H9 (cell line): ENCODE results near the gene TTC39A. TPM values are rescaled to one million over a fixed set of nuclear protein-coding genes. Genes with fewer than 3 reads are reported as not detected.

ENCODE experiments used
- DNase-seq: peaks from one replicate; pipeline ENCODE4 v3.0.0-alpha.2; 2017
- H2AFZ ChIP-seq: one replicate; pipeline ENCODE4 v1.6.1; 2013; ENCODE audit warnings: mild to moderate bottlenecking, low read length, control low read depth, moderate library complexity
- H2AK5ac ChIP-seq: 2 replicates; pipeline ENCODE4 v1.6.1; 2013; ENCODE audit warnings: low read length, control low read depth, mixed read lengths; ENCODE audit not compliant: insufficient read length
- H2BK120ac ChIP-seq: one replicate; pipeline ENCODE4 v1.6.1; 2013; ENCODE audit warnings: low read depth, mild to moderate bottlenecking, low read length, control low read depth, inconsistent platforms; ENCODE audit not compliant: poor library complexity, severe bottlenecking
- H2BK12ac ChIP-seq: 2 replicates; pipeline ENCODE4 v1.6.1; 2013; ENCODE audit warnings: low read length, control low read depth, mixed read lengths, low read depth; ENCODE audit not compliant: insufficient read length
- H2BK15ac ChIP-seq: 2 replicates; pipeline ENCODE4 v1.6.1; 2013; ENCODE audit warnings: low read depth, low read length, control low read depth
- H2BK20ac ChIP-seq: one replicate; pipeline ENCODE4 v1.6.1; 2013; ENCODE audit warnings: low read depth, mild to moderate bottlenecking, low read length, control low read depth, inconsistent platforms; ENCODE audit not compliant: poor library complexity, severe bottlenecking
- H2BK5ac ChIP-seq: 2 replicates; pipeline ENCODE4 v1.6.1; 2013; ENCODE audit warnings: low read length, control low read depth, mixed read lengths; ENCODE audit not compliant: insufficient read length
- H3K14ac ChIP-seq: 2 replicates; pipeline ENCODE4 v1.6.1; 2013; ENCODE audit warnings: low read length, control low read depth; ENCODE audit not compliant: insufficient read depth
- H3K18ac ChIP-seq: 2 replicates; pipeline ENCODE4 v1.6.1; 2013; ENCODE audit warnings: low read depth, mild to moderate bottlenecking, mixed read lengths, low read length, control low read depth; ENCODE audit not compliant: insufficient read length
- H3K23ac ChIP-seq: 2 replicates; pipeline ENCODE4 v1.6.1; 2013; ENCODE audit warnings: low read length, control low read depth, mixed read lengths, low read depth; ENCODE audit not compliant: insufficient read length
- H3K23me2 ChIP-seq: 2 replicates; pipeline ENCODE4 v1.6.1; 2013; ENCODE audit warnings: low read depth, mild to moderate bottlenecking, mixed read lengths, low read length, control low read depth; ENCODE audit not compliant: insufficient read length, poor library complexity, severe bottlenecking
- H3K27ac ChIP-seq: 2 replicates; pipeline ENCODE4 v1.5.1; 2013; ENCODE audit warnings: low read length, control low read depth, mixed read lengths, low read depth; ENCODE audit not compliant: insufficient read length
- H3K27me3 ChIP-seq: 2 replicates; pipeline ENCODE4 v1.6.1; 2013; ENCODE audit warnings: low read length, control low read depth, inconsistent platforms; ENCODE audit not compliant: insufficient read depth
- H3K4ac ChIP-seq: 2 replicates; pipeline ENCODE4 v1.6.1; 2013; ENCODE audit warnings: low read depth, mild to moderate bottlenecking, control low read depth, inconsistent platforms, low read length, moderate library complexity
- H3K4me1 ChIP-seq: 2 replicates; pipeline ENCODE4 v1.6.1; 2013; ENCODE audit warnings: low read length, control low read depth, inconsistent platforms; ENCODE audit not compliant: insufficient read depth
- H3K4me2 ChIP-seq: 2 replicates; pipeline ENCODE4 v1.6.1; 2013; ENCODE audit warnings: low read length, control low read depth, mixed read lengths; ENCODE audit not compliant: insufficient read length, insufficient read depth
- H3K56ac ChIP-seq: 2 replicates; pipeline ENCODE4 v1.6.1; 2013; ENCODE audit warnings: low read depth, mild to moderate bottlenecking, mixed read lengths, low read length, control low read depth; ENCODE audit not compliant: insufficient read length
- H3K79me1 ChIP-seq: 2 replicates; pipeline ENCODE4 v1.6.1; 2013; ENCODE audit warnings: low read depth, mild to moderate bottlenecking, moderate library complexity, low read length, control low read depth, inconsistent platforms; ENCODE audit not compliant: insufficient read depth, poor library complexity, severe bottlenecking
- H3K79me2 ChIP-seq: 2 replicates; pipeline ENCODE4 v1.6.1; 2013; ENCODE audit warnings: low read length, control low read depth, inconsistent platforms; ENCODE audit not compliant: insufficient read depth
- H3K9ac ChIP-seq: 2 replicates; pipeline ENCODE4 v1.6.1; 2013; ENCODE audit warnings: low read length, control low read depth, mixed read lengths; ENCODE audit not compliant: insufficient read length; ENCODE audit errors: extremely low read depth
- H3K9me3 ChIP-seq: one replicate; pipeline ENCODE4 v1.6.1; 2013; ENCODE audit warnings: low read depth, low read length, inconsistent platforms; ENCODE audit not compliant: control insufficient read depth
- H3T11ph ChIP-seq: one replicate; pipeline ENCODE4 v1.6.1; 2013; ENCODE audit warnings: mild to moderate bottlenecking, low read length, control low read depth, inconsistent platforms
- H4K20me1 ChIP-seq: one replicate; pipeline ENCODE4 v1.6.1; 2013; ENCODE audit not compliant: control insufficient read depth, insufficient read length, insufficient read depth
- H4K5ac ChIP-seq: 2 replicates; pipeline ENCODE4 v1.6.1; 2013; ENCODE audit warnings: low read depth, mild to moderate bottlenecking, mixed read lengths, low read length, control low read depth; ENCODE audit not compliant: insufficient read length
- H4K8ac ChIP-seq: replicated peaks from 2 replicates; pipeline ENCODE4 v1.6.1; 2013; ENCODE audit warnings: low read length, control low read depth, mixed read lengths, low read depth; ENCODE audit not compliant: insufficient read length
- H4K91ac ChIP-seq: 2 replicates; pipeline ENCODE4 v1.6.1; 2013; ENCODE audit warnings: low read depth, mild to moderate bottlenecking, moderate library complexity, mixed read lengths, low read length, control low read depth; ENCODE audit not compliant: insufficient read length
- H3K27ac Mint-ChIP-seq, 3 experiments: 2 replicates in 2 of 3; 3 replicates in 1 of 3; pipeline ENCODE4 v1.8.0; 2020 to 2021; ENCODE audit warnings: mixed read lengths in 3 of 3, mild to moderate bottlenecking in 1 of 3, moderate library complexity in 1 of 3
- H3K27me3 Mint-ChIP-seq: 2 replicates; pipeline ENCODE4 v1.8.0; 2021; ENCODE audit warnings: low read depth, mild to moderate bottlenecking, moderate library complexity, mixed read lengths
- H3K36me3 Mint-ChIP-seq, 3 experiments: 2 replicates in 2 of 3; 3 replicates in 1 of 3; pipeline ENCODE4 v1.8.0; 2020 to 2021; ENCODE audit warnings: low read depth in 3 of 3, mixed read lengths in 3 of 3; ENCODE audit not compliant: insufficient read depth in 1 of 3
- H3K4me1 Mint-ChIP-seq, 2 experiments: 2 replicates each; pipeline ENCODE4 v1.8.0; 2020; ENCODE audit warnings: mixed read lengths in 2 of 2
- H3K4me3 Mint-ChIP-seq, 2 experiments: 2 replicates in 1 of 2; 3 replicates in 1 of 2; pipeline ENCODE4 v1.8.0; 2020 to 2021; ENCODE audit warnings: mild to moderate bottlenecking in 2 of 2, mixed read lengths in 2 of 2, moderate library complexity in 1 of 2
- H3K9me3 Mint-ChIP-seq, 2 experiments: 2 replicates in 1 of 2; 3 replicates in 1 of 2; pipeline ENCODE4 v1.8.0; 2020; ENCODE audit warnings: mild to moderate bottlenecking in 2 of 2, mixed read lengths in 2 of 2, moderate library complexity in 1 of 2
- WGBS: extraction: QIAGEN DNeasy Blood & Tissue Kit; methylation state at CpG from one replicate; pipeline ENCODE4 v1.1.7; 2013; ENCODE audit warnings: missing lambda C conversion rate, low lambda C conversion rate, mixed read lengths; ENCODE audit not compliant: insufficient read length; ENCODE audit errors: extremely low coverage; 5-methylcytosine and 5-hydroxymethylcytosine counted together
- total RNA-seq: library from RNA; stranded (reverse); gene quantifications from 2 replicates; pipeline ENCODE4 v1.2.1, GENCODE V29; 2021
- TF ChIP-seq, protein P1 (sequence below): fragments of 200-600 bp; sonication (generic); conservative IDR thresholded peaks from 3 replicates; pipeline ENCODE4 v1.8.0; 2021; ENCODE audit warnings: antibody characterized with exemption, mild to moderate bottlenecking

TTC39A gene
- total RNA-seq, 1 experiment from 2014 or later = 7.7 TPM

DNA sequence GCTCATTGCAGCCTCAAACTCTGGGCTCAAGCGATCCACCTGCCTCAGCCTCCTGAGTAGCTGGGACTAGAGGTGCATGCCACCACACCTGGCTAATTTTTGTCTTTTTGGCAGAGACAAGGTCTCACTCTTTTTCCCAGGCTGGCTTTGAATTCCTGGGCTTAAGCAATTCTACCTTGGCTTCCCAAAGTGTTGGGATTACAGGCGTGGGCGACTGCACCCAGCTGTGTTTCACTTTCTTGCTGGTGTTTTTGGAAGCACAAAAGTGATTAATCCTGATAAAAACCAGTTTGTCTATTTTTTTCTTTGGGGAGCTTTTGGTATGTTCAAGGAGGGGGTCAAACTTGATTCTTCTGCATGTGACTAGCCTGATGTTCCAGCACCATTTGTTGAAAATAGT lies 75.0 kb downstream of the TTC39A start:
- Mint-ChIP-seq H3K27ac (no peak overlapping the region), H3K27me3 (no peaks in the 10 kb centered on the region), H3K4me3 (no peak overlapping the region), H3K36me3 (no peaks in the 10 kb centered on the region; a peak in 1 of 7 replicates), H3K4me1 (0 out of 4 replicates have a peak, but pooled peaks cover 0 to 4% of the 10 kb centered on the region in 2 experiments), H3K9me3 (no peaks in the 10 kb centered on the region)
- Histone ChIP-seq H3K23me2 (no peaks in the 10 kb centered on the region), H3K23ac (no peak overlapping the region), H3K4ac (no peak overlapping the region), H3K4me2 (no peak overlapping the region), H2AFZ (no peak overlapping the region), H4K20me1 (no peaks in the 10 kb centered on the region), H2AK5ac (no peak overlapping the region), H3K27ac (no peak overlapping the region), H4K5ac (no peak overlapping the region), H2BK15ac (no peak overlapping the region), H3K4me1 (no peaks in the 10 kb centered on the region), H4K8ac (no peak overlapping the region), H3K18ac (no peak overlapping the region), H2BK5ac (no peak overlapping the region), H2BK120ac (no peak overlapping the region), H3K79me1 (peaks cover 12% of the 10 kb centered on the region), H3K9ac (no peak overlapping the region), H3T11ph (no peak overlapping the region), H4K91ac (no peak overlapping the region), H3K27me3 (no peaks in the 10 kb centered on the region), H3K79me2 (no peaks in the 10 kb centered on the region; the same call in 1 of the 2 replicates), H3K14ac (no peak overlapping the region), H3K9me3 (no peaks in the 10 kb centered on the region), H2BK20ac (no peak overlapping the region), H2BK12ac (no peak overlapping the region), H3K56ac (no peak overlapping the region)
- WGBS = no CpG with 5 or more reads among the region's 3 CpGs
- TF ChIP-seq, protein P1, sequence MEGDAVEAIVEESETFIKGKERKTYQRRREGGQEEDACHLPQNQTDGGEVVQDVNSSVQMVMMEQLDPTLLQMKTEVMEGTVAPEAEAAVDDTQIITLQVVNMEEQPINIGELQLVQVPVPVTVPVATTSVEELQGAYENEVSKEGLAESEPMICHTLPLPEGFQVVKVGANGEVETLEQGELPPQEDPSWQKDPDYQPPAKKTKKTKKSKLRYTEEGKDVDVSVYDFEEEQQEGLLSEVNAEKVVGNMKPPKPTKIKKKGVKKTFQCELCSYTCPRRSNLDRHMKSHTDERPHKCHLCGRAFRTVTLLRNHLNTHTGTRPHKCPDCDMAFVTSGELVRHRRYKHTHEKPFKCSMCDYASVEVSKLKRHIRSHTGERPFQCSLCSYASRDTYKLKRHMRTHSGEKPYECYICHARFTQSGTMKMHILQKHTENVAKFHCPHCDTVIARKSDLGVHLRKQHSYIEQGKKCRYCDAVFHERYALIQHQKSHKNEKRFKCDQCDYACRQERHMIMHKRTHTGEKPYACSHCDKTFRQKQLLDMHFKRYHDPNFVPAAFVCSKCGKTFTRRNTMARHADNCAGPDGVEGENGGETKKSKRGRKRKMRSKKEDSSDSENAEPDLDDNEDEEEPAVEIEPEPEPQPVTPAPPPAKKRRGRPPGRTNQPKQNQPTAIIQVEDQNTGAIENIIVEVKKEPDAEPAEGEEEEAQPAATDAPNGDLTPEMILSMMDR = no peak
- DNase-seq = no peak
